GM12878 (cell line): ENCODE measurements around the gene KPNA1. TPM values are rescaled to one million over a fixed set of nuclear protein-coding genes. Genes with fewer than 3 reads are reported as not detected.

Experiments
- ATAC-seq: fragments of 200-7000 bp; cut with Tn5 transposase; 3 replicates; pipeline ENCODE4 v1.9.1; 2020; ENCODE audit warnings: mild to moderate bottlenecking, moderate library complexity
- BruUV-seq: library from RNA; stranded (reverse); fragments of 400-500 nt; replicated peaks from 2 replicates; lab custom pipeline; 2021; lab: Mats Ljungman, UMichigan
- CTCF ChIA-PET: fragments of 300-600 bp; sonication (Branson Sonifier 250); formaldehyde crosslinking; extraction: SDS; loops from one replicate; lab custom pipeline; 2021; ENCODE audit warnings: inconsistent platforms; lab: Yijun Ruan, JAX
- POLR2A ChIA-PET: fragments of 350-600 bp; formaldehyde crosslinking; extraction: SDS; loops from one replicate; lab custom pipeline; 2021; ENCODE audit warnings: inconsistent platforms; lab: Charles Lee
- RAD21 ChIA-PET: fragments of 300-600 bp; sonication (Branson Sonifier 250); formaldehyde crosslinking; loops from one replicate; lab custom pipeline; 2023; ENCODE audit warnings: antibody characterized with exemption; ENCODE audit not compliant: unreplicated experiment; lab: Charles Lee
- SMC1A ChIA-PET: fragments of 300-600 bp; sonication (Branson Sonifier 250); formaldehyde crosslinking; loops from one replicate; lab custom pipeline; 2023; ENCODE audit not compliant: unreplicated experiment, uncharacterized antibody; lab: Charles Lee
- DNase-seq: peaks from one replicate; pipeline ENCODE4 v3.0.0-alpha.2; 2011; ENCODE audit warnings: low read depth, low spot score
- FAIRE-seq: peaks from 3 replicates; lab custom pipeline; 2011; peaks lifted over from hg19 to GRCh38; lab: Jason Lieb, UNC
- H2AFZ ChIP-seq: 2 replicates; pipeline ENCODE4 v1.6.0; 2011; ENCODE audit warnings: low read depth, low read length, control low read depth; ENCODE audit not compliant: control insufficient read depth
- H3K27ac ChIP-seq: 2 replicates; pipeline ENCODE4 v1.5.1; 2011; ENCODE audit warnings: control low read depth; ENCODE audit not compliant: control insufficient read depth, insufficient read depth
- H3K27me3 ChIP-seq, 2 experiments: replicated peaks in 1 of 2; 2 replicates each; pipeline versions ENCODE4 v1.6.0 to v1.6.1; 2011; ENCODE audit warnings: low read length in 1 of 2; ENCODE audit not compliant: control insufficient read depth in 2 of 2, insufficient read depth in 2 of 2
- H3K36me3 ChIP-seq, 2 experiments: 2 replicates each; pipeline ENCODE4 v1.5.1; 2011; ENCODE audit warnings: low read length in 1 of 2; ENCODE audit not compliant: control insufficient read depth in 2 of 2, insufficient read depth in 2 of 2
- H3K4me1 ChIP-seq: 2 replicates; pipeline ENCODE4 v1.6.1; 2011; ENCODE audit warnings: mild to moderate bottlenecking, low read length, moderate library complexity, mixed read lengths; ENCODE audit not compliant: control insufficient read depth, insufficient read depth
- H3K4me2 ChIP-seq: 2 replicates; pipeline ENCODE4 v1.6.0; 2011; ENCODE audit warnings: control low read depth; ENCODE audit not compliant: control insufficient read depth, insufficient read depth
- H3K4me3 ChIP-seq: fragments of 200-600 bp; sonication (generic); 2 replicates; pipeline ENCODE4 v1.5.1; 2016
- H3K79me2 ChIP-seq: 2 replicates; pipeline ENCODE4 v1.6.0; 2011; ENCODE audit warnings: low read length; ENCODE audit not compliant: control insufficient read depth, insufficient read depth
- H3K9ac ChIP-seq: 2 replicates; pipeline ENCODE4 v1.8.0; 2011; ENCODE audit warnings: low read length, control low read depth, mixed read lengths; ENCODE audit not compliant: control insufficient read depth, insufficient read depth
- H3K9me3 ChIP-seq: replicated peaks from 3 replicates; pipeline ENCODE4 v1.5.1; 2011; ENCODE audit warnings: mild to moderate bottlenecking, low read length; ENCODE audit not compliant: control insufficient read depth, insufficient read depth
- H4K20me1 ChIP-seq: 2 replicates; pipeline ENCODE4 v1.6.0; 2011; ENCODE audit not compliant: control insufficient read depth, insufficient read depth
- DPF2 ChIP-seq: fragments of 450-650 bp; IDR thresholded peaks from 2 replicates; pipeline ENCODE4 v1.6.1; 2017; ENCODE audit warnings: mild to moderate bottlenecking
- ESRRA ChIP-seq: IDR thresholded peaks from 2 replicates; pipeline ENCODE4 v1.6.1; 2012; ENCODE audit warnings: mild to moderate bottlenecking, low read length, improper control_type of control experiment
- FOS ChIP-seq: IDR thresholded peaks from 3 replicates; pipeline ENCODE4 v1.6.1; 2011; ENCODE audit warnings: borderline replicate concordance; ENCODE audit not compliant: insufficient read length; ENCODE audit errors: extremely low read depth
- GABPA ChIP-seq: IDR thresholded peaks from 2 replicates; pipeline ENCODE4 v1.6.1; 2014; ENCODE audit warnings: antibody characterized with exemption, low read depth, mild to moderate bottlenecking, inconsistent platforms
- IKZF1 ChIP-seq: fragments of 450-650 bp; conservative IDR thresholded peaks from 2 replicates; pipeline ENCODE4 v1.6.1; 2017; ENCODE audit warnings: antibody characterized with exemption, mild to moderate bottlenecking
- KAT2A ChIP-seq: conservative IDR thresholded peaks from 2 replicates; pipeline ENCODE4 v1.6.1; 2011; ENCODE audit warnings: low read depth, low read length; ENCODE audit not compliant: control insufficient read depth
- MTA2 ChIP-seq: fragments of 450-650 bp; IDR thresholded peaks from 2 replicates; pipeline ENCODE4 v1.6.1; 2016; ENCODE audit warnings: low read depth, mild to moderate bottlenecking, moderate library complexity
- NR2C1 ChIP-seq: fragments of 450-650 bp; IDR thresholded peaks from 2 replicates; pipeline ENCODE4 v1.6.1; 2017; ENCODE audit warnings: antibody characterized with exemption, mild to moderate bottlenecking, moderate library complexity
- POLR2AphosphoS5 ChIP-seq: IDR thresholded peaks from 2 replicates; pipeline ENCODE4 v1.6.1; 2011; ENCODE audit warnings: mild to moderate bottlenecking, low read length, inconsistent platforms
- RB1 ChIP-seq: fragments of 450-650 bp; formaldehyde crosslinking; IDR thresholded peaks from 2 replicates; pipeline ENCODE4 v1.6.1; 2017; ENCODE audit warnings: mild to moderate bottlenecking, borderline replicate concordance
- RFX5 ChIP-seq: IDR thresholded peaks from 2 replicates; pipeline ENCODE4 v1.6.1; 2011; ENCODE audit warnings: low read depth, low read length, improper control_type of control experiment
- SPI1 ChIP-seq: IDR thresholded peaks from 2 replicates; pipeline ENCODE4 v1.6.1; 2011; ENCODE audit warnings: low read depth, mild to moderate bottlenecking, low read length, moderate library complexity, borderline replicate concordance; ENCODE audit not compliant: insufficient read depth
- SRF ChIP-seq, 2 experiments: IDR thresholded peaks; 2 replicates each; pipeline ENCODE4 v1.6.1; 2011; ENCODE audit warnings: low read depth in 2 of 2, low read length in 2 of 2, mild to moderate bottlenecking in 1 of 2, moderate library complexity in 1 of 2
- ZSCAN29 ChIP-seq: fragments of 450-650 bp; IDR thresholded peaks from 2 replicates; pipeline ENCODE4 v1.6.1; 2017; ENCODE audit warnings: mild to moderate bottlenecking, moderate library complexity
- WGBS: methylation state at CpG from one replicate; pipeline ENCODE4 v1.1.6; 2016; ENCODE audit warnings: low lambda C conversion rate; ENCODE audit not compliant: insufficient replicate concordance, insufficient coverage; ENCODE audit errors: missing lambda C conversion rate; 5-methylcytosine and 5-hydroxymethylcytosine counted together
- in situ Hi-C: fragments of 300-500 bp; cut with MboI; formaldehyde crosslinking; loops from 9 replicates; pipeline ENCODE4 v1.14.3; 2018; ENCODE audit warnings: mixed read lengths
- intact Hi-C: fragments of 100-400 bp; cut with micrococcal nuclease; formaldehyde crosslinking; loops from one replicate; pipeline ENCODE4 v1.14.2; 2022; ENCODE audit not compliant: unreplicated experiment
- polyA plus RNA-seq, 11 experiments: library from polyadenylated mRNA; depleted of rRNA in 4 of 11; unstranded in 6 of 11; stranded (reverse) in 5 of 11; fragments of >200 nt; fragmentation: Nextera tagmentation in 4 of 11; fragmentation: Illumina TruSeq in 1 of 11; extraction: Ambion mirVana in 4 of 11; extraction: Trizol in 1 of 11; gene quantifications; 1 replicate in 1 of 11; 2 replicates in 10 of 11; pipeline versions ENCODE4 v1.2.1 to v1.2.3, GENCODE V29; 2011 to 2016; ENCODE audit warnings: inconsistent platforms in 2 of 11, missing spikeins in 2 of 11, low read depth in 1 of 11
- total RNA-seq, 4 experiments: library from RNA; depleted of rRNA in 3 of 4; stranded (reverse); fragments of >200 nt in 3 of 4; fragmentation: Illumina TruSeq in 1 of 4; extraction: Trizol in 1 of 4; gene quantifications; 2 replicates each; pipeline versions ENCODE4 v1.2.1 to v1.2.3, GENCODE V29; 2013 to 2021
- TF ChIP-seq, protein P1 (sequence below): fragments of 450-650 bp; IDR thresholded peaks from 2 replicates; pipeline ENCODE4 v1.6.1; 2017; ENCODE audit warnings: mild to moderate bottlenecking, low read depth, inconsistent platforms; ENCODE audit not compliant: poor library complexity, severe bottlenecking
- TF ChIP-seq, protein P2 (sequence below): IDR thresholded peaks from 2 replicates; pipeline ENCODE4 v1.6.1; 2011; ENCODE audit warnings: borderline replicate concordance, low read depth, mild to moderate bottlenecking, moderate library complexity, low read length; ENCODE audit not compliant: insufficient read depth, poor library complexity, severe bottlenecking

The KPNA1 gene
- total and polyA plus RNA-seq, 10 of the 15 experiments (the other 5 are each of a cell fraction or from before 2014, with no cell fraction given) = 8.5 to 52.7 (median 41.0) TPM

DNA sequence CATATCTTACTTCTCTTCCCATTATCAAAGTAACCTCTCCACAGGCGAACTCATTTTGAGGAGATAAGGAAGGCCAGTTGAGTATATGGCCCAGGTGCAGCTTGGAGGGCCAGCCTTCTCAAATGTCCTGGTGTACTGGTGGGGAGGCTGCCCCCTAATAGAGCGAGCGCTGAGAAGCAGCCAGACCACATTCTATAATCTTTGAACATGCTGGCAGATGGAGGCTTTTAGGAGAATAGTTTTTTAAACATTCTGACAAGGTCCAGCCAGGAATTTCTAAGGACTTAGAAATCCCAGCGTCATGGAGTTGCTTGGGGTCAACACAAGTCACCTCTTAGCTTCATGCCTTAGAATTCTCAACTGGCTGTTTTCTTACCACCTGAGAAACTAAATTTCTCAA, 104.6 kb downstream of the KPNA1 start (continued):
- TF ChIP-seq DPF2 (no peak), ESRRA (no peak), NR2C1 (no peak)

DNA sequence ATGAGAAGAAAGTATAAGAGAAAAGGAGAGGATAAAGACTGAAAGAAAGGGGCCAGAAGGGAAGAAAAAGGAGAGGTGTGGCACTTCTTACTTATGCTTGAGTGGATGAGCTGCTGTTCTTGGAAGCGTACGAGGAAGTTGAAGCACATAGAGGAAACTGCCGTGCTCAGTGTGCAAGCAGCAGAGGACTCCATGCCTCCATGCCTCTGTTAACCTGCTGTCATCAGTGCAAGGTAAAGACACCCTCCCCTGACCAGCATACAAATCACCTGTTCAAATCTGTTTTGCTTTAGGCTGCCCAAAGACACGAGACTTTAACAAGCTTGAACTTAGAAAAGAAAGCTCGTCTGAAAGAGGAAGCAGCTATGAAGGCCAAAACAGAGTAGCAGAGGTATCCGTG, 105.3 kb downstream of the KPNA1 start:
- ChIA-PET CTCF (interaction anchor here (1.9 to 5.4 kb wide), 3 partner anchors 16 to 24 kb away, joined by 4 to 28 read pairs (median 12); partner anchors contain the start of gene FAM162A), RAD21 (interaction anchor here (0.6 to 2.4 kb wide), 8 partner anchors 17 to 863 kb away, joined by 3 to 7 read pairs (median 4); partner anchors contain the start of gene FAM162A), POLR2A (interaction anchor here (0.6 to 0.8 kb wide), 2 partner anchors 34 to 46 kb away, joined by 3 to 4 read pairs; no protein-coding TSS in a partner anchor), SMC1A (interaction anchor here (0.6 to 7.4 kb wide), 5 partner anchors 18 to 623 kb away, joined by 3 to 70 read pairs (median 5); no protein-coding TSS in a partner anchor)
- no peak overlapping the region for H2AFZ ChIP-seq
- FAIRE-seq (no peak), DNase-seq (no peak), ATAC-seq (peak; percentile 39)
- TF ChIP-seq KAT2A (no peak), SPI1 (no peak), MTA2 (no peak), RB1 (no peak), IKZF1 (no peak), SRF (IDR thresholded peaks at IDR 0.05; ENCODE audit: low read depth in 2 of 2, low read length in 2 of 2) (no peak), RFX5 (no peak), ZSCAN29 (no peak), FOS (no peak), GABPA (no peak), POLR2AphosphoS5 (no peak)
- TF ChIP-seq, protein P1, sequence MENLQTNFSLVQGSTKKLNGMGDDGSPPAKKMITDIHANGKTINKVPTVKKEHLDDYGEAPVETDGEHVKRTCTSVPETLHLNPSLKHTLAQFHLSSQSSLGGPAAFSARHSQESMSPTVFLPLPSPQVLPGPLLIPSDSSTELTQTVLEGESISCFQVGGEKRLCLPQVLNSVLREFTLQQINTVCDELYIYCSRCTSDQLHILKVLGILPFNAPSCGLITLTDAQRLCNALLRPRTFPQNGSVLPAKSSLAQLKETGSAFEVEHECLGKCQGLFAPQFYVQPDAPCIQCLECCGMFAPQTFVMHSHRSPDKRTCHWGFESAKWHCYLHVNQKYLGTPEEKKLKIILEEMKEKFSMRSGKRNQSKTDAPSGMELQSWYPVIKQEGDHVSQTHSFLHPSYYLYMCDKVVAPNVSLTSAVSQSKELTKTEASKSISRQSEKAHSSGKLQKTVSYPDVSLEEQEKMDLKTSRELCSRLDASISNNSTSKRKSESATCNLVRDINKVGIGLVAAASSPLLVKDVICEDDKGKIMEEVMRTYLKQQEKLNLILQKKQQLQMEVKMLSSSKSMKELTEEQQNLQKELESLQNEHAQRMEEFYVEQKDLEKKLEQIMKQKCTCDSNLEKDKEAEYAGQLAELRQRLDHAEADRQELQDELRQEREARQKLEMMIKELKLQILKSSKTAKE = no peak
- TF ChIP-seq, protein P2, sequence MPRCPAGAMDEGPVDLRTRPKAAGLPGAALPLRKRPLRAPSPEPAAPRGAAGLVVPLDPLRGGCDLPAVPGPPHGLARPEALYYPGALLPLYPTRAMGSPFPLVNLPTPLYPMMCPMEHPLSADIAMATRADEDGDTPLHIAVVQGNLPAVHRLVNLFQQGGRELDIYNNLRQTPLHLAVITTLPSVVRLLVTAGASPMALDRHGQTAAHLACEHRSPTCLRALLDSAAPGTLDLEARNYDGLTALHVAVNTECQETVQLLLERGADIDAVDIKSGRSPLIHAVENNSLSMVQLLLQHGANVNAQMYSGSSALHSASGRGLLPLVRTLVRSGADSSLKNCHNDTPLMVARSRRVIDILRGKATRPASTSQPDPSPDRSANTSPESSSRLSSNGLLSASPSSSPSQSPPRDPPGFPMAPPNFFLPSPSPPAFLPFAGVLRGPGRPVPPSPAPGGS = no peak
- no peaks in the 10 kb centered on the region for H3K27me3 ChIP-seq
- in situ Hi-C loops (no loop called here), intact Hi-C loops (no loop called here)
- H3K4me2 ChIP-seq = no peak overlapping the region
- no peak overlapping the region for H3K27ac ChIP-seq
- no peak overlapping the region for H3K9ac ChIP-seq
- H3K4me1 ChIP-seq = peaks cover 2% of the 10 kb centered on the region; the same call in 1 of the 2 replicates
- no peak overlapping the region for H3K4me3 ChIP-seq
- BruUV-seq = no TSS peak
- H4K20me1 ChIP-seq = no peaks in the 10 kb centered on the region
- H3K36me3 ChIP-seq = peaks cover 5 to 18% of the 10 kb centered on the region in 2 experiments; a peak in 3 of 4 replicates
- WGBS = 5% methylated on average over 6 of the region's 6 CpGs
- H3K79me2 ChIP-seq = peaks cover 7% of the 10 kb centered on the region
- H3K9me3 ChIP-seq = no peaks in the 10 kb centered on the region
